WTC11 (cell line): ENCODE results near the gene SCAF4. TPM values are rescaled to one million over a fixed set of nuclear protein-coding genes. Genes with fewer than 3 reads are reported as not detected.

ENCODE experiments used
- ATAC-seq: fragments of 200-7000 bp; cut with Tn5 transposase; 2 replicates; pipeline ENCODE4 v1.10.0; 2021; ENCODE audit warnings: mild to moderate bottlenecking, moderate library complexity
- CTCF ChIA-PET: fragments of 300-600 bp; sonication (Branson Sonifier 250); formaldehyde crosslinking; loops from one replicate; lab custom pipeline; 2021; ENCODE audit warnings: antibody characterized with exemption; lab: Charles Lee
- POLR2A ChIA-PET: fragments of 350-600 bp; sonication (Branson Sonifier 250); formaldehyde crosslinking; loops from one replicate; lab custom pipeline; 2021; ENCODE audit warnings: antibody characterized with exemption; lab: Charles Lee
- DNase-seq: peaks from one replicate; pipeline ENCODE4 v3.0.0; 2021; ENCODE audit warnings: low spot score
- H3K27ac Mint-ChIP-seq: 2 replicates; pipeline ENCODE4 v1.8.0; 2021; ENCODE audit warnings: mixed read lengths
- H3K27me3 Mint-ChIP-seq: 2 replicates; pipeline ENCODE4 v1.8.0; 2021; ENCODE audit warnings: low read depth, mild to moderate bottlenecking, moderate library complexity, mixed read lengths
- H3K36me3 Mint-ChIP-seq: 2 replicates; pipeline ENCODE4 v1.8.0; 2021; ENCODE audit warnings: mixed read lengths
- H3K4me1 Mint-ChIP-seq: 2 replicates; pipeline ENCODE4 v1.8.0; 2022; ENCODE audit warnings: mixed read lengths
- H3K4me3 Mint-ChIP-seq: 2 replicates; pipeline ENCODE4 v1.8.0; 2021; ENCODE audit warnings: mild to moderate bottlenecking, moderate library complexity, mixed read lengths
- H3K9me3 Mint-ChIP-seq: 2 replicates; pipeline ENCODE4 v1.8.0; 2021; ENCODE audit warnings: mixed read lengths
- FOXK1 ChIP-seq: sonication (generic); formaldehyde crosslinking; IDR thresholded peaks from 2 replicates; pipeline ENCODE4 v1.8.0; 2022; ENCODE audit warnings: mild to moderate bottlenecking, moderate library complexity, missing genetic modification reagents
- GRHL2 ChIP-seq: fragments of 250-450 bp; sonication (Bioruptor Pico); IDR thresholded peaks from 2 replicates; pipeline ENCODE4 v1.8.0; 2022; ENCODE audit warnings: mild to moderate bottlenecking, moderate library complexity; ENCODE audit not compliant: insufficient replicate concordance, severe bottlenecking
- NFYB ChIP-seq: sonication (generic); formaldehyde crosslinking; conservative IDR thresholded peaks from 2 replicates; pipeline ENCODE4 v1.8.0; 2022; ENCODE audit warnings: low read depth, missing genetic modification reagents
- NR3C1 ChIP-seq: sonication (generic); formaldehyde crosslinking; conservative IDR thresholded peaks from 2 replicates; pipeline ENCODE4 v1.8.1; 2023; ENCODE audit warnings: low read depth, mild to moderate bottlenecking, missing genetic modification reagents
- PRRX2 ChIP-seq: fragments of 250-450 bp; sonication (Bioruptor Pico); IDR thresholded peaks from 2 replicates; pipeline ENCODE4 v1.8.0; 2021; ENCODE audit warnings: mild to moderate bottlenecking
- RELA ChIP-seq: sonication (generic); formaldehyde crosslinking; IDR thresholded peaks from 2 replicates; pipeline ENCODE4 v1.8.1; 2022; ENCODE audit warnings: missing genetic modification reagents, mild to moderate bottlenecking, borderline replicate concordance
- ZBTB21 ChIP-seq: sonication (generic); formaldehyde crosslinking; IDR thresholded peaks from 2 replicates; pipeline ENCODE4 v1.8.1; 2023; ENCODE audit warnings: mild to moderate bottlenecking, missing genetic modification reagents, borderline replicate concordance
- ZNF416 ChIP-seq: fragments of 250-450 bp; sonication (Bioruptor Pico); IDR thresholded peaks from 2 replicates; pipeline ENCODE4 v1.9.0; 2021; ENCODE audit warnings: mild to moderate bottlenecking, inconsistent platforms
- total RNA-seq: library from RNA; stranded (reverse); gene quantifications from 3 replicates; pipeline ENCODE4 v1.2.3, GENCODE V29; 2021
- TF ChIP-seq, protein P1 (sequence below): sonication (generic); formaldehyde crosslinking; IDR thresholded peaks from 2 replicates; pipeline ENCODE4 v1.8.1; 2023; ENCODE audit warnings: mild to moderate bottlenecking, missing genetic modification reagents, borderline replicate concordance
- TF ChIP-seq, protein P2 (sequence below): sonication (generic); formaldehyde crosslinking; IDR thresholded peaks from 2 replicates; pipeline ENCODE4 v1.8.1; 2022; ENCODE audit warnings: low read depth, missing genetic modification reagents, borderline replicate concordance
- TF ChIP-seq, protein P3 (sequence below): sonication (generic); formaldehyde crosslinking; IDR thresholded peaks from 2 replicates; pipeline ENCODE4 v1.8.0; 2022; ENCODE audit warnings: mild to moderate bottlenecking, missing genetic modification reagents
- TF ChIP-seq, protein P4 (sequence below): sonication (generic); formaldehyde crosslinking; IDR thresholded peaks from 2 replicates; pipeline ENCODE4 v1.8.1; 2023; ENCODE audit warnings: mild to moderate bottlenecking, missing genetic modification reagents
- TF ChIP-seq, protein P5 (sequence below): sonication (generic); formaldehyde crosslinking; IDR thresholded peaks from 2 replicates; pipeline ENCODE4 v1.8.1; 2023; ENCODE audit warnings: mild to moderate bottlenecking, missing genetic modification reagents, moderate library complexity
- TF ChIP-seq, protein P6 (sequence below): sonication (generic); formaldehyde crosslinking; IDR thresholded peaks from 2 replicates; pipeline ENCODE4 v1.8.0; 2022; ENCODE audit warnings: mild to moderate bottlenecking, missing genetic modification reagents

SCAF4 gene
- total RNA-seq, 1 experiment from 2014 or later, result 54.0 TPM

DNA sequence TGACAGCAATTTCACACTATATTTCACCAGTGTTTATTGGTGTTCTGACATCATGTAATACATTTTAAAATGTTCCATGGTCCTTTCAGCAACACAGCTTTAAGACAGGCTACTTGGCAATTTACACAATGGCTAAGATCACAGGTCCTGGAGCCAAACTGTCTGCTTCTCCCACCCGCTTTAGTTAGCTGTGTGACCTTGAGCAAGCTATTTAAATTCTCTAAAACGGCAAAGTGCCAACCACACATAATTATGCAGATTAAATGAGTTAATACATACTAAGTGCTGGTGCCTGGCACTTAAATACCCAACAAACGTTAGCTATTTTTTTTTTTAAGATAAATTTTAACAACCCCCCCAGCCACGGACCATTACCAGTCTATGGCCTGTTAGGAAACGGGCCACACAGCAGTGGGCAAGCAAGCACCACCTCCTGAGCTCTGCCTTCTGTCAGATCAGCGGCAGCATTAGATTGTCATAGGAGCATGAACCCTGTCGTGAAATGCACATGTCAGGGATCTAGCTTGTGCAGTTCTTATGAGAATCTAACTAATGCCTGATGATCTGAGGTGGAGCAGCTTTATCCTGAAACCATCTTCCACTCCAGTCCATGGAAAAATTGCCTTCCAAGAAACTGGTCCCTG is 45.5 kb downstream of the SCAF4 start (continued):
- TF ChIP-seq, protein P1, sequence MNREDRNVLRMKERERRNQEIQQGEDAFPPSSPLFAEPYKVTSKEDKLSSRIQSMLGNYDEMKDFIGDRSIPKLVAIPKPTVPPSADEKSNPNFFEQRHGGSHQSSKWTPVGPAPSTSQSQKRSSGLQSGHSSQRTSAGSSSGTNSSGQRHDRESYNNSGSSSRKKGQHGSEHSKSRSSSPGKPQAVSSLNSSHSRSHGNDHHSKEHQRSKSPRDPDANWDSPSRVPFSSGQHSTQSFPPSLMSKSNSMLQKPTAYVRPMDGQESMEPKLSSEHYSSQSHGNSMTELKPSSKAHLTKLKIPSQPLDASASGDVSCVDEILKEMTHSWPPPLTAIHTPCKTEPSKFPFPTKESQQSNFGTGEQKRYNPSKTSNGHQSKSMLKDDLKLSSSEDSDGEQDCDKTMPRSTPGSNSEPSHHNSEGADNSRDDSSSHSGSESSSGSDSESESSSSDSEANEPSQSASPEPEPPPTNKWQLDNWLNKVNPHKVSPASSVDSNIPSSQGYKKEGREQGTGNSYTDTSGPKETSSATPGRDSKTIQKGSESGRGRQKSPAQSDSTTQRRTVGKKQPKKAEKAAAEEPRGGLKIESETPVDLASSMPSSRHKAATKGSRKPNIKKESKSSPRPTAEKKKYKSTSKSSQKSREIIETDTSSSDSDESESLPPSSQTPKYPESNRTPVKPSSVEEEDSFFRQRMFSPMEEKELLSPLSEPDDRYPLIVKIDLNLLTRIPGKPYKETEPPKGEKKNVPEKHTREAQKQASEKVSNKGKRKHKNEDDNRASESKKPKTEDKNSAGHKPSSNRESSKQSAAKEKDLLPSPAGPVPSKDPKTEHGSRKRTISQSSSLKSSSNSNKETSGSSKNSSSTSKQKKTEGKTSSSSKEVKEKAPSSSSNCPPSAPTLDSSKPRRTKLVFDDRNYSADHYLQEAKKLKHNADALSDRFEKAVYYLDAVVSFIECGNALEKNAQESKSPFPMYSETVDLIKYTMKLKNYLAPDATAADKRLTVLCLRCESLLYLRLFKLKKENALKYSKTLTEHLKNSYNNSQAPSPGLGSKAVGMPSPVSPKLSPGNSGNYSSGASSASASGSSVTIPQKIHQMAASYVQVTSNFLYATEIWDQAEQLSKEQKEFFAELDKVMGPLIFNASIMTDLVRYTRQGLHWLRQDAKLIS (CRISPR knock-in tag), result no peak

DNA sequence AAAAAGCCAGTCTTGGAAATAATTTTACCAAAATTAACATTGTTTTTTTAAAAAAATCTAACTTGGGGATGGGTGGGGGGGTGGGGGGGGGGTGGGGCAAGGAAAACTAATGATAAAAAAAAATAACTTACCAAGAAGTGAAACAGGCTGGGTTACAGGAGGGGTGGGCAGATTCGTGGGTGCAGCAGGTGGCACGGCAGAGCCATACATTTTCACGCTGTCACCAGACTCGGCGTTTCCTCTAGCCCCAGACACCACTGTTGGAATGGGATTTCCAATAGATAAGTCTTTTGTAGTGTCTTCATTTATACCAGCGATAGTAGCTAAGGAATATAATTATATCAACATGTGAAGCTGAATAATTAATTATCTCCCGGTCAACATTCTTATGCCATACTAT is 47.0 kb downstream of the SCAF4 start:
- CTCF ChIA-PET, result no interaction called here
- Mint-ChIP-seq H3K4me1 (no peaks in the 10 kb centered on the region), H3K27ac (no peak overlapping the region), H3K27me3 (no peaks in the 10 kb centered on the region), H3K9me3 (no peaks in the 10 kb centered on the region), H3K36me3 (peaks cover 68% of the 10 kb centered on the region), H3K4me3 (no peak overlapping the region)
- no peak for ATAC-seq
- POLR2A ChIA-PET, result no interaction called here
- DNase-seq, result no peak
- TF ChIP-seq, protein P2, sequence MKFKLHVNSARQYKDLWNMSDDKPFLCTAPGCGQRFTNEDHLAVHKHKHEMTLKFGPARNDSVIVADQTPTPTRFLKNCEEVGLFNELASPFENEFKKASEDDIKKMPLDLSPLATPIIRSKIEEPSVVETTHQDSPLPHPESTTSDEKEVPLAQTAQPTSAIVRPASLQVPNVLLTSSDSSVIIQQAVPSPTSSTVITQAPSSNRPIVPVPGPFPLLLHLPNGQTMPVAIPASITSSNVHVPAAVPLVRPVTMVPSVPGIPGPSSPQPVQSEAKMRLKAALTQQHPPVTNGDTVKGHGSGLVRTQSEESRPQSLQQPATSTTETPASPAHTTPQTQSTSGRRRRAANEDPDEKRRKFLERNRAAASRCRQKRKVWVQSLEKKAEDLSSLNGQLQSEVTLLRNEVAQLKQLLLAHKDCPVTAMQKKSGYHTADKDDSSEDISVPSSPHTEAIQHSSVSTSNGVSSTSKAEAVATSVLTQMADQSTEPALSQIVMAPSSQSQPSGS (CRISPR knock-in tag), result no peak
- TF ChIP-seq PRRX2 (CRISPR knock-in tag) (no peak), FOXK1 (CRISPR knock-in tag) (no peak), ZBTB21 (CRISPR knock-in tag) (no peak), NFYB (no peak), ZNF416 (no peak), NR3C1 (no peak), RELA (CRISPR knock-in tag) (no peak), GRHL2 (CRISPR knock-in tag) (no peak)
- TF ChIP-seq, protein P3, sequence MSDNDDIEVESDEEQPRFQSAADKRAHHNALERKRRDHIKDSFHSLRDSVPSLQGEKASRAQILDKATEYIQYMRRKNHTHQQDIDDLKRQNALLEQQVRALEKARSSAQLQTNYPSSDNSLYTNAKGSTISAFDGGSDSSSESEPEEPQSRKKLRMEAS (CRISPR knock-in tag), result no peak
- TF ChIP-seq, protein P4, sequence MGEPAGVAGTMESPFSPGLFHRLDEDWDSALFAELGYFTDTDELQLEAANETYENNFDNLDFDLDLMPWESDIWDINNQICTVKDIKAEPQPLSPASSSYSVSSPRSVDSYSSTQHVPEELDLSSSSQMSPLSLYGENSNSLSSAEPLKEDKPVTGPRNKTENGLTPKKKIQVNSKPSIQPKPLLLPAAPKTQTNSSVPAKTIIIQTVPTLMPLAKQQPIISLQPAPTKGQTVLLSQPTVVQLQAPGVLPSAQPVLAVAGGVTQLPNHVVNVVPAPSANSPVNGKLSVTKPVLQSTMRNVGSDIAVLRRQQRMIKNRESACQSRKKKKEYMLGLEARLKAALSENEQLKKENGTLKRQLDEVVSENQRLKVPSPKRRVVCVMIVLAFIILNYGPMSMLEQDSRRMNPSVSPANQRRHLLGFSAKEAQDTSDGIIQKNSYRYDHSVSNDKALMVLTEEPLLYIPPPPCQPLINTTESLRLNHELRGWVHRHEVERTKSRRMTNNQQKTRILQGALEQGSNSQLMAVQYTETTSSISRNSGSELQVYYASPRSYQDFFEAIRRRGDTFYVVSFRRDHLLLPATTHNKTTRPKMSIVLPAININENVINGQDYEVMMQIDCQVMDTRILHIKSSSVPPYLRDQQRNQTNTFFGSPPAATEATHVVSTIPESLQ, result no peak
- TF ChIP-seq, protein P5, sequence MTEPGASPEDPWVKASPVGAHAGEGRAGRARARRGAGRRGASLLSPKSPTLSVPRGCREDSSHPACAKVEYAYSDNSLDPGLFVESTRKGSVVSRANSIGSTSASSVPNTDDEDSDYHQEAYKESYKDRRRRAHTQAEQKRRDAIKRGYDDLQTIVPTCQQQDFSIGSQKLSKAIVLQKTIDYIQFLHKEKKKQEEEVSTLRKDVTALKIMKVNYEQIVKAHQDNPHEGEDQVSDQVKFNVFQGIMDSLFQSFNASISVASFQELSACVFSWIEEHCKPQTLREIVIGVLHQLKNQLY (CRISPR knock-in tag), result no peak
- TF ChIP-seq, protein P6, sequence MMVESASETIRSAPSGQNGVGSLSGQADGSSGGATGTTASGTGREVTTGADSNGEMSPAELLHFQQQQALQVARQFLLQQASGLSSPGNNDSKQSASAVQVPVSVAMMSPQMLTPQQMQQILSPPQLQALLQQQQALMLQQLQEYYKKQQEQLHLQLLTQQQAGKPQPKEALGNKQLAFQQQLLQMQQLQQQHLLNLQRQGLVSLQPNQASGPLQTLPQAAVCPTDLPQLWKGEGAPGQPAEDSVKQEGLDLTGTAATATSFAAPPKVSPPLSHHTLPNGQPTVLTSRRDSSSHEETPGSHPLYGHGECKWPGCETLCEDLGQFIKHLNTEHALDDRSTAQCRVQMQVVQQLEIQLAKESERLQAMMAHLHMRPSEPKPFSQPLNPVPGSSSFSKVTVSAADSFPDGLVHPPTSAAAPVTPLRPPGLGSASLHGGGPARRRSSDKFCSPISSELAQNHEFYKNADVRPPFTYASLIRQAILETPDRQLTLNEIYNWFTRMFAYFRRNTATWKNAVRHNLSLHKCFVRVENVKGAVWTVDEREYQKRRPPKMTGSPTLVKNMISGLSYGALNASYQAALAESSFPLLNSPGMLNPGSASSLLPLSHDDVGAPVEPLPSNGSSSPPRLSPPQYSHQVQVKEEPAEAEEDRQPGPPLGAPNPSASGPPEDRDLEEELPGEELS (CRISPR knock-in tag), result no peak
